Choroid plexus epithelial cell (primary cell): ENCODE results near the gene KCTD16.
A peak's percentile ranks its signal among the peaks of the same experiment; 100 is the strongest.

Experiments
- DNase-seq: peaks from one replicate; pipeline ENCODE4 v3.0.0-alpha.2; 2010; ENCODE audit warnings: low read depth
- H3K4me3 ChIP-seq: 2 replicates; pipeline ENCODE4 v1.5.1; 2011; ENCODE audit warnings: low read depth, mild to moderate bottlenecking, control low read depth, low read length, moderate library complexity
- TF ChIP-seq, protein P1 (sequence below): conservative IDR thresholded peaks from 2 replicates; pipeline ENCODE4 v1.5.1; 2011; ENCODE audit warnings: low read depth, mild to moderate bottlenecking, control low read depth, inconsistent platforms, low read length, moderate library complexity

Gene KCTD16

DNA sequence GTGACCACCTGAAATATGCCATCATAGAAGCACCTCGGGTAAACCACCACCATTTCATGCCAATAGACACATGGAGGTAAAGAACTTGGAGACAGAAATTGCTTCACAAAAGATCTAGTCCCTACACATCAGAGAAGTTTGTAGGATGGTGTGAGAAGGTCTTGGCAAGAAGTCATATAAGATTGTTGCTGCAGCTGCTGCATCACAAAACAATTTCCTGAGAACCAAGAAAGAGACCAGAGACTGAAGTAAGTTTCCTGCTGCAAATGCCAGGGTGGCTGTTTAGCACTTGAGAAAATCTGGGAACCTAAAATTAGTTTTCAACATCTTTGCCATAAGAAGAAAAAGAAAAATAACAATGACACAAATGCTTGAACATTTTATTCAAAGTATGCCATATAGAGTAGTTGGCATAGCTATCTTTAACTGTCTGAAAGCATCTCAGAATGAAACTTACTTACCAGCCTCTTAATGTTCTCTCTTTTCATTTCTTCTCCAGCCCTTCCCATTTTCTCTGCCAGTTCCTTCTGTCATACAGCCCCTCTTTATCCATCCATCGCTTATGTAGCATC lies 114.3 kb downstream of the KCTD16 start:
- DNase-seq, result peak; percentile 4
- TF ChIP-seq, protein P1, sequence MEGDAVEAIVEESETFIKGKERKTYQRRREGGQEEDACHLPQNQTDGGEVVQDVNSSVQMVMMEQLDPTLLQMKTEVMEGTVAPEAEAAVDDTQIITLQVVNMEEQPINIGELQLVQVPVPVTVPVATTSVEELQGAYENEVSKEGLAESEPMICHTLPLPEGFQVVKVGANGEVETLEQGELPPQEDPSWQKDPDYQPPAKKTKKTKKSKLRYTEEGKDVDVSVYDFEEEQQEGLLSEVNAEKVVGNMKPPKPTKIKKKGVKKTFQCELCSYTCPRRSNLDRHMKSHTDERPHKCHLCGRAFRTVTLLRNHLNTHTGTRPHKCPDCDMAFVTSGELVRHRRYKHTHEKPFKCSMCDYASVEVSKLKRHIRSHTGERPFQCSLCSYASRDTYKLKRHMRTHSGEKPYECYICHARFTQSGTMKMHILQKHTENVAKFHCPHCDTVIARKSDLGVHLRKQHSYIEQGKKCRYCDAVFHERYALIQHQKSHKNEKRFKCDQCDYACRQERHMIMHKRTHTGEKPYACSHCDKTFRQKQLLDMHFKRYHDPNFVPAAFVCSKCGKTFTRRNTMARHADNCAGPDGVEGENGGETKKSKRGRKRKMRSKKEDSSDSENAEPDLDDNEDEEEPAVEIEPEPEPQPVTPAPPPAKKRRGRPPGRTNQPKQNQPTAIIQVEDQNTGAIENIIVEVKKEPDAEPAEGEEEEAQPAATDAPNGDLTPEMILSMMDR, result no peak
- H3K4me3 ChIP-seq, result no peak overlapping the region

DNA sequence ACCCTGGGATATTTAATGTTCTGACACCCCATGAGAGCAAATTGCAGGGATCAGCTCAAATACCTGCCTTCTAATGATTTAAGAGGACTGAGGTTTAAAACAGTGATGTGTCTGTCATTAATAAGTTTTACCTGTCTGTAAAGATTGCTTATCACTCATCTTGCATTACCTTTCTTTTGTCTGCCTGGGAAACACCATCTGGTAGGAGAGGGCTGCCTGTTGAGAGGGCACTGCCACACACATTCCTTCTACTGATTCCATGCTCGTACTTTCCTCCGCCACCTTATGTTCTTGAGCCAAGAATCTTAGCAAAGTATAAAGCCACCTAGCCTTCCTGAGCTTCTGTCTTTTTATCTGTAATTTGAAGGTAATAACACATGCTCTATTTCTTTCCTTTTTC lies 118.6 kb downstream of the KCTD16 start:
- no peak overlapping the region for H3K4me3 ChIP-seq
- no peak for DNase-seq
- TF ChIP-seq, protein P1, result no peak

DNA sequence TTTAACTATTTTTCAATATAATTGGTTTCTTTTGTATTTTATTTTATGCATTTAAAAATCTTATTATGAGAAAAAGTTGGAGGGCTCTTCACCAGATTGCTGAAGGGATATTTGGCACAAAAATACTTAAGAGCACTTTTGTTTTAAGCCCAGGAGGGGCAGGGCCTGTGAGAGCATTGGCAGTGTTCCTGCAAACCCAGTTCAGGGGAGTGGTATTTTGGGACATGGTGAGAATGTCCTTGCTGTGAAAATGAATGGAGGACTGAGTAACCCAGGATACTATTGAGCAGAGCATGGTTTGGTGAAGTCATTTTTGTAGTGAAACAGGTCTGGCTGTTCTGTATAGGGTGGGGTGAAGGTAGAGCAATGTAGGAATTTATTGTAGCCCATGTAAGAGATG lies 121.4 kb downstream of the KCTD16 start:
- H3K4me3 ChIP-seq, result no peak overlapping the region
- TF ChIP-seq, protein P1, result no peak
- DNase-seq, result no peak

DNA sequence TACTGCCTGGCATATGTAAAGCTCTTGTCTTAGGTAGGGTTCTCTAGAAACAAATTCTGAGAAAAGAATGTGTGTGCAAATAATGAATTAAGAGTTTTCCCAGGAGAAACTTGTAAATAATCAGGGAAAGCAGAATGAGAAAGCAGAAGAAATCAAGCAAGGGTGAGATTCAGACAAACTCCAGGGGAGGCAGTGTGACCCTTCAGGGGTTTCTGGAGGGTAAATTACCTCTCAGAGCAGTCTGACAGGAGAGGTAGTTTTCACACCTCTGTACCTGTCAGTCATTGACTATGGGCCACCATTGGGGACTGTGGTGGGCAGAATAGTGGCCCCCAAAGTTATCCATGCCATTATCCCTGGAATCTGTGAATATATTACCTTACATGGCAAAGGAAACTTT lies 124.6 kb downstream of the KCTD16 start:
- no peak for DNase-seq
- H3K4me3 ChIP-seq, result no peak overlapping the region
- TF ChIP-seq, protein P1, result no peak

DNA sequence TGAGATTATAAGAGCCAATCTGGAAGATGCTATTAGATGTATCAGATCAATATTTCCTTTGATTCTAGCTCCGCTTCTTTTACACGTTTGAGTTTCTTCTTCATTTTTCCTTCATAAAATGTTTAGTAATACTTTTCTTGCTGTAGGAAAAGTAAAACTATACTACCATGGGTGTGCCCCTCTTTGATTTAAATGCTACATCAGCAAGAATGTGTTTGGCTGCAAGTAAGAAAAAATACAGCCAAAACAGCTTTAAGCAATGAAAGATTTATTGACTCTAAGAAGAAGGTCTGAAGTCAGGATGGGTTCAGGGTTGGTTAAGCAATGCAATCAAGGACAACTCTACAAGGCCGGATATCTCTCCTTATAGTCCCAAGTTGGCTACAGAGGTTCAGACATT lies 126.4 kb downstream of the KCTD16 start:
- no peak for DNase-seq
- H3K4me3 ChIP-seq, result no peak overlapping the region
- TF ChIP-seq, protein P1, result no peak

DNA sequence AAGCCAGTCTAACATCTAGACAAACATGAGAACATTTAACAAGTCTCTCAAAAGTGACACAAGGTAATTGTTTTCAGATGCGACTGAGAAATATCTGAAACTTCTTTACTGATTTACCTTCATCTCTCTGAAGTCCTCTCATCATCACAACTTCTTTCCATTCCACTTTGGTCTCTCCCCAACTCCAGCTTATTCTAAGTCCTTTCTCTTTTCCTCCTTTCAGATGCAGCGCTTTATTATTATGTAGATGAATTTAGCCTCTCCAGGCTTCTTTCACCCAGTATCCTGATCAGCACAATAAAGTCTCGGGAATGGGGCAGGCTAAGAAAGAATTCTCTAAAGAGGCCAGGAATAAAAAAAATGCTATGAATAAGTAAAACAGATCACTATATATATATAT lies 128.0 kb downstream of the KCTD16 start:
- TF ChIP-seq, protein P1, result no peak
- H3K4me3 ChIP-seq, result no peak overlapping the region
- DNase-seq, result no peak

DNA sequence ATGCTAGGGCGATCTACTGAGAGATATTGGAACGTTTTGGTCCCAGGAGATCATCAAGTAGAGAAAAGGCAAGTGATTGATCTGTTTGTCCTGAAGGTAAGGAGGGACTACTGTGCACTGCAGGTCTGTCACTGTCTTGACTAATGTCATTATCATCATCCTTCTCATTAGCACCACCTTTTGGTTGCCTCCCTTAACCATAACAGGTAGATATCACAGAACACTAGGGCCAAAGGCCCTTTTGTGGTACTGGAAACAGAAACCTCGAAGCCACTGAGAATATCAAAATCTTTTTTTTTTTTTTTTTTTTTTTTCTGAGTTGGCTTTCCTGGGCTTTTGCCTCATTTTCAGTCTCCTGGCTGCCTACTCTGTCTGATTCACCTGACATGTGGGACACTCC lies 134.0 kb downstream of the KCTD16 start:
- no peak overlapping the region for H3K4me3 ChIP-seq
- no peak for DNase-seq
- TF ChIP-seq, protein P1, result no peak
